Putamen (tissue), 1 donor: ENCODE results near the gene TTC9B.
"Not testable (repeated sequence)": the region's sequence is repeated elsewhere in the genome, so short reads cannot be mapped to it uniquely, and the experiment has no call there.

Source experiments
- DNase-seq: peaks from one replicate; pipeline ENCODE4 v3.0.0-alpha.2; 2016; ENCODE audit warnings: low spot score

Gene TTC9B

GRCh38 chr19:40232949-40233810 lies 15.0 kb upstream of the TTC9B start:
- no peak for DNase-seq

- DNase-seq = no peak
These were observed 14.3 kb upstream of the TTC9B start for GRCh38 chr19:40232479-40232878.

GRCh38 chr19:40231544-40232424 lies 13.6 kb upstream of the TTC9B start:
- no peak for DNase-seq

GRCh38 chr19:40231057-40231456 lies 12.9 kb upstream of the TTC9B start:
- no peak for DNase-seq

- no peak for DNase-seq
These were observed 11.8 kb upstream of the TTC9B start for GRCh38 chr19:40229926-40230417.

- no peak for DNase-seq
These were observed 11.3 kb upstream of the TTC9B start for GRCh38 chr19:40229484-40229883.

- DNase-seq = no peak
These were observed 10.7 kb upstream of the TTC9B start for GRCh38 chr19:40228863-40229262.

GRCh38 chr19:40228346-40228745 lies 10.2 kb upstream of the TTC9B start:
- no peak for DNase-seq

GRCh38 chr19:40225440-40226305 lies 7.5 kb upstream of the TTC9B start:
- no peak for DNase-seq

- no peak for DNase-seq
These were observed 6.4 kb upstream of the TTC9B start for GRCh38 chr19:40224342-40225150.

GRCh38 chr19:40223135-40223822 lies 5.1 kb upstream of the TTC9B start:
- no peak for DNase-seq

GRCh38 chr19:40221858-40222619 lies 3.9 kb upstream of the TTC9B start:
- DNase-seq = peak; percentile 90

- DNase-seq = no peak
These were observed 2.5 kb upstream of the TTC9B start for GRCh38 chr19:40220674-40221073.

GRCh38 chr19:40219721-40220276 lies 1.6 kb upstream of the TTC9B start:
- DNase-seq = no peak

GRCh38 chr19:40219029-40219428 lies 845 bp upstream of the TTC9B start:
- not testable (repeated sequence) for DNase-seq

GRCh38 chr19:40217027-40217810 lies 965 bp downstream of the TTC9B start:
- DNase-seq = no peak

GRCh38 chr19:40216777-40217026 lies 1.5 kb downstream of the TTC9B start:
- DNase-seq = no peak

- DNase-seq = no peak
These were observed 2.0 kb downstream of the TTC9B start for GRCh38 chr19:40216013-40216776.
